C4-2B (cell line): ENCODE data around the gene CC2D1B.
A peak's percentile ranks its signal among the peaks of the same experiment; 100 is the strongest.

Source experiments
- ZFX ChIP-seq: fragments of 450-650 bp; IDR thresholded peaks from 2 replicates; pipeline ENCODE4 v1.6.1; 2017
- TF ChIP-seq, protein P1 (sequence below): fragments of 450-650 bp; conservative IDR thresholded peaks from 2 replicates; pipeline ENCODE4 v1.5.1; 2017; ENCODE audit warnings: mild to moderate bottlenecking

DNA sequence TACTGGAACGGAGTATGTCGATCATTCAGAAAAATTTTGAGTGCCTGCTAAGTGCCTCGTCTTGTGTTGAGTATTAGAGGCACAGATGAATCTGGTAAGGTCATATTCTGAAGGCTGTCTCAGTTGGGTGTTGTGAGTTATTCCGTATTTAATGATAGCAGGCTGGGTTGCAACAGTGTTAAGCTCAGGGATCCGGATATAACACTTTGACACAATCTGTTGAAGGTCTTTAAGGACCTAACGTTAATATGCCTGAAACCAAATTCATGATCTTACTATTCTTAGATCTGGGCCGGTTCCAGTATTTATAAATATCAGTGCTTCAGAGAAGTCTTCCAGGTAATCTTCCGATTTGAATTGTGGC is 39.0 kb upstream of the CC2D1B start:
- TF ChIP-seq, protein P1, sequence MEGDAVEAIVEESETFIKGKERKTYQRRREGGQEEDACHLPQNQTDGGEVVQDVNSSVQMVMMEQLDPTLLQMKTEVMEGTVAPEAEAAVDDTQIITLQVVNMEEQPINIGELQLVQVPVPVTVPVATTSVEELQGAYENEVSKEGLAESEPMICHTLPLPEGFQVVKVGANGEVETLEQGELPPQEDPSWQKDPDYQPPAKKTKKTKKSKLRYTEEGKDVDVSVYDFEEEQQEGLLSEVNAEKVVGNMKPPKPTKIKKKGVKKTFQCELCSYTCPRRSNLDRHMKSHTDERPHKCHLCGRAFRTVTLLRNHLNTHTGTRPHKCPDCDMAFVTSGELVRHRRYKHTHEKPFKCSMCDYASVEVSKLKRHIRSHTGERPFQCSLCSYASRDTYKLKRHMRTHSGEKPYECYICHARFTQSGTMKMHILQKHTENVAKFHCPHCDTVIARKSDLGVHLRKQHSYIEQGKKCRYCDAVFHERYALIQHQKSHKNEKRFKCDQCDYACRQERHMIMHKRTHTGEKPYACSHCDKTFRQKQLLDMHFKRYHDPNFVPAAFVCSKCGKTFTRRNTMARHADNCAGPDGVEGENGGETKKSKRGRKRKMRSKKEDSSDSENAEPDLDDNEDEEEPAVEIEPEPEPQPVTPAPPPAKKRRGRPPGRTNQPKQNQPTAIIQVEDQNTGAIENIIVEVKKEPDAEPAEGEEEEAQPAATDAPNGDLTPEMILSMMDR: peak; percentile 57
- TF ChIP-seq ZFX: no peak
